ENCODE data around the gene BARD1.
"Not testable (repeated sequence)": the region's sequence is repeated elsewhere in the genome, so short reads cannot be mapped to it uniquely, and the experiment has no call there.

Gene BARD1

GRCh38 chr2:214772443-214773015, 37.0 kb downstream of the BARD1 start:
- DNase-seq = no peak

GRCh38 chr2:214765180-214765579, 44.3 kb downstream of the BARD1 start:
- DNase-seq = no peak

GRCh38 chr2:214753455-214753854, 56.0 kb downstream of the BARD1 start:
- no peak for DNase-seq

GRCh38 chr2:214750529-214750928, 59.0 kb downstream of the BARD1 start:
- no peak for DNase-seq

GRCh38 chr2:214747992-214748391, 61.5 kb downstream of the BARD1 start:
- no peak for DNase-seq

- no peak for DNase-seq
Measured at GRCh38 chr2:214742119-214742518, 67.4 kb downstream of the BARD1 start.

GRCh38 chr2:214740867-214741395, 68.6 kb downstream of the BARD1 start:
- no peak for DNase-seq

GRCh38 chr2:214737188-214737587, 72.3 kb downstream of the BARD1 start:
- DNase-seq = no peak

- DNase-seq = no peak
Measured at GRCh38 chr2:214730800-214731407, 78.6 kb downstream of the BARD1 start.

GRCh38 chr2:214730248-214730647, 79.2 kb downstream of the BARD1 start:
- DNase-seq = no peak

GRCh38 chr2:214724741-214725140, 84.7 kb downstream of the BARD1 start:
- DNase-seq = no peak

GRCh38 chr2:214717837-214718236, 91.6 kb downstream of the BARD1 start:
- DNase-seq = not testable (repeated sequence)

- DNase-seq = no peak
Measured at GRCh38 chr2:214716811-214717560, 92.5 kb downstream of the BARD1 start.

GRCh38 chr2:214715025-214715424, 94.5 kb downstream of the BARD1 start:
- no peak for DNase-seq

GRCh38 chr2:214713080-214713830, 96.2 kb downstream of the BARD1 start:
- DNase-seq = no peak

GRCh38 chr2:214710729-214711128, 98.8 kb downstream of the BARD1 start:
- no peak for DNase-seq

GRCh38 chr2:214706986-214707385, 102.5 kb downstream of the BARD1 start:
- no peak for DNase-seq

- DNase-seq = no peak
Measured at GRCh38 chr2:214699236-214699635, 110.2 kb downstream of the BARD1 start.

- no peak for DNase-seq
Measured at GRCh38 chr2:214696681-214697080, 112.8 kb downstream of the BARD1 start.

GRCh38 chr2:214695789-214696188, 113.7 kb downstream of the BARD1 start:
- no peak for DNase-seq

- not testable (repeated sequence) for DNase-seq
Measured at GRCh38 chr2:214683557-214683956, 125.9 kb downstream of the BARD1 start.

- DNase-seq = no peak
Measured at GRCh38 chr2:214679736-214680135, 129.7 kb downstream of the BARD1 start.

All from hypothalamus (tissue), 51 donors.